ENCODE results near the gene RPL37. TPM values are rescaled to one million over a fixed set of nuclear protein-coding genes. Genes with fewer than 3 reads are reported as not detected.
A peak's percentile ranks its signal among the peaks of the same experiment; 100 is the strongest.
"Not testable (repeated sequence)": the region's sequence is repeated elsewhere in the genome, so short reads cannot be mapped to it uniquely, and the experiment has no call there.

Gene RPL37
- total and polyA plus RNA-seq, 4 donors: 480 to 1,376 (median 1,035) TPM

- peak overlapping the region; percentile 97 for H3K27ac ChIP-seq (ENCODE audit: low read depth, low read length)
- peaks cover 4% of the 10 kb centered on the region for H3K4me1 ChIP-seq (ENCODE audit: control insufficient read depth, insufficient read depth, low read length)
- H3K4me3 ChIP-seq (ENCODE audit: low read depth, low read length): peak overlapping the region; percentile 92
- DNase-seq (ENCODE audit: low read depth in 4 of 6, low spot score in 6 of 6): peak in 1 of 6 donors; percentile 40
- H3K27me3 ChIP-seq (ENCODE audit: control insufficient read depth, insufficient read depth, low read length): no peaks in the 10 kb centered on the region
- 0% methylated on average over 1 of the region's 7 CpGs for WGBS (ENCODE audit: insufficient coverage)
- H3K36me3 ChIP-seq (ENCODE audit: control insufficient read depth, insufficient read depth, low read length): no peaks in the 10 kb centered on the region
- H3K9me3 ChIP-seq (ENCODE audit: control insufficient read depth, insufficient read depth, low read length): no peaks in the 10 kb centered on the region
Observed at GRCh38 chr5:40798801-40799210, 36.2 kb downstream of the RPL37 start.

GRCh38 chr5:40798012-40798800 is 36.8 kb downstream of the RPL37 start, which contains the start of gene PRKAA1:
Gene PRKAA1, minus strand, starts transcription at chr5:40798374. Its CDS starts 185 bp downstream, at chr5:40798189.
- no peaks in the 10 kb centered on the region for H3K36me3 ChIP-seq (ENCODE audit: control insufficient read depth, insufficient read depth, low read length)
- H3K27me3 ChIP-seq (ENCODE audit: control insufficient read depth, insufficient read depth, low read length): no peaks in the 10 kb centered on the region
- peak within 1 kb of the TSS; percentile 92 for H3K4me3 ChIP-seq (ENCODE audit: low read depth, low read length)
- under 1% methylated on average over 52 of the region's 70 CpGs for WGBS (ENCODE audit: insufficient coverage)
- peaks cover 4% of the 10 kb centered on the region for H3K4me1 ChIP-seq (ENCODE audit: control insufficient read depth, insufficient read depth, low read length)
- no peaks in the 10 kb centered on the region for H3K9me3 ChIP-seq (ENCODE audit: control insufficient read depth, insufficient read depth, low read length)
- peak within 1 kb of the TSS; percentile 97 for H3K27ac ChIP-seq (ENCODE audit: low read depth, low read length)
- peak; percentile 69 to 96 (median 79) for DNase-seq (ENCODE audit: low read depth in 4 of 6, low spot score in 6 of 6)

GRCh38 chr5:40797273-40798011 is 37.6 kb downstream of the RPL37 start:
- Histone ChIP-seq H3K27me3 (ENCODE audit: control insufficient read depth, insufficient read depth, low read length) (no peaks in the 10 kb centered on the region), H3K4me1 (ENCODE audit: control insufficient read depth, insufficient read depth, low read length) (peaks cover 4% of the 10 kb centered on the region), H3K36me3 (ENCODE audit: control insufficient read depth, insufficient read depth, low read length) (no peaks in the 10 kb centered on the region), H3K27ac (ENCODE audit: low read depth, low read length) (peak overlapping the region; percentile 93), H3K4me3 (ENCODE audit: low read depth, low read length) (peak overlapping the region; percentile 83), H3K9me3 (ENCODE audit: control insufficient read depth, insufficient read depth, low read length) (no peaks in the 10 kb centered on the region)
- peak; percentile 33 to 84 (median 42) for DNase-seq (ENCODE audit: low read depth in 4 of 6, low spot score in 6 of 6)
- WGBS (ENCODE audit: insufficient coverage): 0% methylated on average over 49 of the region's 56 CpGs

GRCh38 chr5:40796487-40796889 is 38.5 kb downstream of the RPL37 start:
- H3K9me3 ChIP-seq (ENCODE audit: control insufficient read depth, insufficient read depth, low read length): no peaks in the 10 kb centered on the region
- H3K27me3 ChIP-seq (ENCODE audit: control insufficient read depth, insufficient read depth, low read length): no peaks in the 10 kb centered on the region
- no peaks in the 10 kb centered on the region for H3K36me3 ChIP-seq (ENCODE audit: control insufficient read depth, insufficient read depth, low read length)
- DNase-seq (ENCODE audit: low read depth in 4 of 6, low spot score in 6 of 6): no peak
- H3K4me3 ChIP-seq (ENCODE audit: low read depth, low read length): peak overlapping the region; percentile 83
- no peak overlapping the region for H3K27ac ChIP-seq (ENCODE audit: low read depth, low read length)
- peaks cover 4% of the 10 kb centered on the region for H3K4me1 ChIP-seq (ENCODE audit: control insufficient read depth, insufficient read depth, low read length)
- WGBS (ENCODE audit: insufficient coverage): no CpG with 5 or more reads among the region's 3 CpGs

- DNase-seq (ENCODE audit: low read depth in 4 of 6, low spot score in 6 of 6); H3K36me3 ChIP-seq (ENCODE audit: control insufficient read depth, insufficient read depth, low read length); H3K27ac ChIP-seq (ENCODE audit: low read depth, low read length); H3K4me3 ChIP-seq (ENCODE audit: low read depth, low read length); H3K4me1 ChIP-seq (ENCODE audit: control insufficient read depth, insufficient read depth, low read length); H3K9me3 ChIP-seq (ENCODE audit: control insufficient read depth, insufficient read depth, low read length); H3K27me3 ChIP-seq (ENCODE audit: control insufficient read depth, insufficient read depth, low read length): not testable (repeated sequence)
- WGBS (ENCODE audit: insufficient coverage): no CpG with 5 or more reads among the region's 3 CpGs
Observed at GRCh38 chr5:40794877-40795276, 40.1 kb downstream of the RPL37 start.

- H3K27ac ChIP-seq (ENCODE audit: low read depth, low read length); H3K36me3 ChIP-seq (ENCODE audit: control insufficient read depth, insufficient read depth, low read length); DNase-seq (ENCODE audit: low read depth in 4 of 6, low spot score in 6 of 6); H3K9me3 ChIP-seq (ENCODE audit: control insufficient read depth, insufficient read depth, low read length); H3K4me1 ChIP-seq (ENCODE audit: control insufficient read depth, insufficient read depth, low read length); H3K27me3 ChIP-seq (ENCODE audit: control insufficient read depth, insufficient read depth, low read length); H3K4me3 ChIP-seq (ENCODE audit: low read depth, low read length): not testable (repeated sequence)
Observed at GRCh38 chr5:40794340-40794739, 40.7 kb downstream of the RPL37 start.

GRCh38 chr5:40792691-40793090 is 42.3 kb downstream of the RPL37 start:
- not testable (repeated sequence) for H3K4me1 ChIP-seq (ENCODE audit: control insufficient read depth, insufficient read depth, low read length); DNase-seq (ENCODE audit: low read depth in 4 of 6, low spot score in 6 of 6); H3K9me3 ChIP-seq (ENCODE audit: control insufficient read depth, insufficient read depth, low read length); H3K27ac ChIP-seq (ENCODE audit: low read depth, low read length); H3K36me3 ChIP-seq (ENCODE audit: control insufficient read depth, insufficient read depth, low read length); H3K4me3 ChIP-seq (ENCODE audit: low read depth, low read length); H3K27me3 ChIP-seq (ENCODE audit: control insufficient read depth, insufficient read depth, low read length)
- WGBS (ENCODE audit: insufficient coverage): no CpG with 5 or more reads among the region's 10 CpGs

GRCh38 chr5:40791715-40792139 is 43.3 kb downstream of the RPL37 start:
- WGBS (ENCODE audit: insufficient coverage): no CpG with 5 or more reads among the region's 3 CpGs
- Histone ChIP-seq H3K27me3 (ENCODE audit: control insufficient read depth, insufficient read depth, low read length) (no peaks in the 10 kb centered on the region), H3K4me1 (ENCODE audit: control insufficient read depth, insufficient read depth, low read length) (peaks cover 4% of the 10 kb centered on the region), H3K36me3 (ENCODE audit: control insufficient read depth, insufficient read depth, low read length) (peaks cover 4% of the 10 kb centered on the region), H3K9me3 (ENCODE audit: control insufficient read depth, insufficient read depth, low read length) (peaks cover 8% of the 10 kb centered on the region), H3K4me3 (ENCODE audit: low read depth, low read length) (no peak overlapping the region), H3K27ac (ENCODE audit: low read depth, low read length) (no peak overlapping the region)
- no peak for DNase-seq (ENCODE audit: low read depth in 4 of 6, low spot score in 6 of 6)

- no peaks in the 10 kb centered on the region for H3K27me3 ChIP-seq (ENCODE audit: control insufficient read depth, insufficient read depth, low read length)
- WGBS (ENCODE audit: insufficient coverage): no CpG with 5 or more reads among the region's 3 CpGs
- DNase-seq (ENCODE audit: low read depth in 4 of 6, low spot score in 6 of 6): no peak
- peaks cover 8% of the 10 kb centered on the region for H3K9me3 ChIP-seq (ENCODE audit: control insufficient read depth, insufficient read depth, low read length)
- no peak overlapping the region for H3K27ac ChIP-seq (ENCODE audit: low read depth, low read length)
- H3K4me3 ChIP-seq (ENCODE audit: low read depth, low read length): no peak overlapping the region
- peaks cover 3% of the 10 kb centered on the region for H3K4me1 ChIP-seq (ENCODE audit: control insufficient read depth, insufficient read depth, low read length)
- peaks cover 4% of the 10 kb centered on the region for H3K36me3 ChIP-seq (ENCODE audit: control insufficient read depth, insufficient read depth, low read length)
Observed at GRCh38 chr5:40790947-40791593, 44.0 kb downstream of the RPL37 start.
